Measurements from ENCODE around the gene SYTL3.
"Not testable (repeated sequence)": the region's sequence is repeated elsewhere in the genome, so short reads cannot be mapped to it uniquely, and the experiment has no call there.

SYTL3 gene, protein sequence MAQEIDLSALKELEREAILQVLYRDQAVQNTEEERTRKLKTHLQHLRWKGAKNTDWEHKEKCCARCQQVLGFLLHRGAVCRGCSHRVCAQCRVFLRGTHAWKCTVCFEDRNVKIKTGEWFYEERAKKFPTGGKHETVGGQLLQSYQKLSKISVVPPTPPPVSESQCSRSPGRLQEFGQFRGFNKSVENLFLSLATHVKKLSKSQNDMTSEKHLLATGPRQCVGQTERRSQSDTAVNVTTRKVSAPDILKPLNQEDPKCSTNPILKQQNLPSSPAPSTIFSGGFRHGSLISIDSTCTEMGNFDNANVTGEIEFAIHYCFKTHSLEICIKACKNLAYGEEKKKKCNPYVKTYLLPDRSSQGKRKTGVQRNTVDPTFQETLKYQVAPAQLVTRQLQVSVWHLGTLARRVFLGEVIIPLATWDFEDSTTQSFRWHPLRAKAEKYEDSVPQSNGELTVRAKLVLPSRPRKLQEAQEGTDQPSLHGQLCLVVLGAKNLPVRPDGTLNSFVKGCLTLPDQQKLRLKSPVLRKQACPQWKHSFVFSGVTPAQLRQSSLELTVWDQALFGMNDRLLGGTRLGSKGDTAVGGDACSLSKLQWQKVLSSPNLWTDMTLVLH

GRCh38 chr6:158649289-158650143 lies at the start of gene SYTL3:
SYTL3 (plus strand) TSS chr6:158650054; CDS start chr6:158663269, 13,215 bp downstream.
- DNase-seq (ENCODE audit: low read depth in 2 of 2), result peak; percentile 57 to 69

DNA sequence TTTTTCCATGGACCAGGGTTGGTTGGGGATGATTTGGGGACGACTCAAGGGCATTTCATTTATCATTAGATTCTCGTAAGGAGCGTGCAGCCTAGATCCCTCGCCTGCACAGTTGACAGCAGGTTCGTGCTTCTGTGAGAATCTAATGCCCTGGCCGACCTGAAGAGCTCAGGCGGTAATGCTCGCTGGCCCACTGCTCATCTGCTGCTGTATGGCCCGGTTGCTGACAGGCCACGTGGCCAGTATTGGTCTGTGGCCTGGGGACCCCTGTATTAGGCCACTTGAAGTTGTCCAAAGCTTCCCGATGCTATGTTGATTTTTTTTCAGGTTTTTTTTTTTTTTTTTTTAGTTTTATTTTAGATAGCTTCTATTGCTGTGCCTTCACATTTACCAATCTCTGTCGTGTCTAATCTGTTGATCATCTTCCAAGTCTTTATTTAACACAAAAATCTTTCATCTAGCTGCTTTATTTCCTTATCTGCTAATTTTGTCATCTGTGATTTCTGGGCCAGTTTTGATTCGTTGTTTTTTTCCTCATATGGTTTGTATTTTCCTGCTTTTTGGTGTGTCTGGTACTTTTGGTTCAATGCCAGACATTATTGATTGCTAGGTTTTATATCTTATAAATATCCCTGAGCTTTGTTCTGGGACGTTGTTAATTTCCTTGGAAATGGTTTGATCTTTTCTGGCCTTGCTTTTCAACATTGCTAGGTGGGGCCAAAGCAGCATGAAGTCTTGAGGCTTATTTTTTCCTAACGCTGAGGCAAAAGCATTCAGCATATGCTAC lies 46.4 kb upstream of the SYTL3 start:
- DNase-seq (ENCODE audit: low read depth in 2 of 2), result no peak

- DNase-seq (ENCODE audit: low read depth in 2 of 2), result no peak
Measured at GRCh38 chr6:158604048-158604406, 45.8 kb upstream of the SYTL3 start.

DNA sequence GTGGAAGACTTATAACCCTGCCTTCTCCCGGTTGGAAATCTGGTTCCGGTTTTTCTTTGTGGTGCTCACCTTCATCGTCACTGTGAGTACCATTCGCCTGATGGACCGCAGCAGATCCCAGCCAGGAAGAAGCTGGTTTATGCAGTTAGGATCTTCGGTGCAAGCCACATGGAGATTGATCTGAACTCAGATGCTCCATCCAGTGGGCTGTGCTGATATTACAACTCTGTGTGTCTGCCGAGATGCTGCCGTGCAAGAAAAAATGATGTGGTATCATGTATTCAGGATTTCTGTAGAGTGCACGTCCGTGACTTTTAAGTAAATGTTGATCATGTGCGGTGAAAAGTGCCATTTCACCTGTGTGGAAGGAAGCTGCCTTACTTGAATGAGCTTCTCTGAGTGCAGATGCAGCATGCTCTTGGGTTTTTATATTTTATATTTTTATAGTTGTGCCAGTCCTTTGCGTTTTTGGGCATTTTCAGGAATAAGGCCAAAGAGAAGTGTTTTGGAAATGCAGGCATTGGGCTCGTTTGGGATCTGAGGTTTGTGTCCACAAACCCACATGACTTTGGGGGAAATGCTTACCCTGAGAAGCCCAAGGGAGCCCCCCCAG lies 44.5 kb upstream of the SYTL3 start:
- DNase-seq (ENCODE audit: low read depth in 2 of 2), result peak; percentile 27 to 49

GRCh38 chr6:158606011-158606410 lies 43.8 kb upstream of the SYTL3 start:
- DNase-seq (ENCODE audit: low read depth in 2 of 2), result not testable (repeated sequence)

DNA sequence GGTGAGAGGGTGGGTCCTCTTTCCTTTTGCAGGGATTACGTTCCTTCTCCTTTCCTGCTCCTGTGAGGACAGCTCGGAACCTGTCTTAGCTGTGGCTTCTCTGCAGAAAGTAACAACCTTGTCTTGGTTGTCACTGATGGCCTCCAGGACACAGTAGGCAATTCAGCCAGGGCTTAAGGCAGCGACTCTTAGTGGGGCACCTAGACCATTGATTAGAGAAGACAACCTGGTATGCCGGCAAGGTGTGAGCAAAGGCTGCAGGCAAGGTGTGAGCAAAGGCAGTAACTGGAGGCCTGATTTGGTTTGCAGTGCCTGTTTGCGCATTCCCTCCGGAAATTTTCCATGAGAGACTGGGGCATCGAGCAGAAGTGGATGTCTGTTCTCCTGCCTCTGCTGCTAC lies 42.9 kb upstream of the SYTL3 start:
- DNase-seq (ENCODE audit: low read depth in 2 of 2), result no peak

GRCh38 chr6:158607411-158608170 lies 42.3 kb upstream of the SYTL3 start:
- DNase-seq (ENCODE audit: low read depth in 2 of 2), result no peak

- DNase-seq (ENCODE audit: low read depth in 2 of 2), result no peak
Measured at GRCh38 chr6:158608221-158608620, 41.6 kb upstream of the SYTL3 start.

- DNase-seq (ENCODE audit: low read depth in 2 of 2), result no peak
Measured at GRCh38 chr6:158609455-158610155, 40.2 kb upstream of the SYTL3 start.

- no peak for DNase-seq (ENCODE audit: low read depth in 2 of 2)
Measured at GRCh38 chr6:158610319-158610968, 39.4 kb upstream of the SYTL3 start.

DNA sequence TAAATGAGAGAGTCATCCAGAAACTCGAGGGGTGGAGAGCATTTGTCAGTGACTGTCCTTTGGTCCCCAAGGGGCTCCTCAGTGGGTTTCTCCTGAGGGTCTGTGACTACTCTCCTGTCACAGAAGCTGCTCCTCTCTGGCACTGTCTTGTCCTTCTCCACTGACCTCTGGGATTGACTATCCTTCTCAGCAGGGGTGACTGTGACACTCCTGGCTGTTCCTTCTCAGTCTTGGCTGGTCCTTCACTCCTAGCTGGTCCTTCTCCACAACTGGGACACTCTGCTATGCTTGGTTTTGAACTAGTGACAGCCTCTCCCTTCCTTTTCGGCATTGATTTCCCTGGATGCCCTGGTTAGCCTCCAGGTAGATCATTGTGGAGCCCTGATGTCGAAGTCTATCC lies 38.8 kb upstream of the SYTL3 start:
- no peak for DNase-seq (ENCODE audit: low read depth in 2 of 2)

DNA sequence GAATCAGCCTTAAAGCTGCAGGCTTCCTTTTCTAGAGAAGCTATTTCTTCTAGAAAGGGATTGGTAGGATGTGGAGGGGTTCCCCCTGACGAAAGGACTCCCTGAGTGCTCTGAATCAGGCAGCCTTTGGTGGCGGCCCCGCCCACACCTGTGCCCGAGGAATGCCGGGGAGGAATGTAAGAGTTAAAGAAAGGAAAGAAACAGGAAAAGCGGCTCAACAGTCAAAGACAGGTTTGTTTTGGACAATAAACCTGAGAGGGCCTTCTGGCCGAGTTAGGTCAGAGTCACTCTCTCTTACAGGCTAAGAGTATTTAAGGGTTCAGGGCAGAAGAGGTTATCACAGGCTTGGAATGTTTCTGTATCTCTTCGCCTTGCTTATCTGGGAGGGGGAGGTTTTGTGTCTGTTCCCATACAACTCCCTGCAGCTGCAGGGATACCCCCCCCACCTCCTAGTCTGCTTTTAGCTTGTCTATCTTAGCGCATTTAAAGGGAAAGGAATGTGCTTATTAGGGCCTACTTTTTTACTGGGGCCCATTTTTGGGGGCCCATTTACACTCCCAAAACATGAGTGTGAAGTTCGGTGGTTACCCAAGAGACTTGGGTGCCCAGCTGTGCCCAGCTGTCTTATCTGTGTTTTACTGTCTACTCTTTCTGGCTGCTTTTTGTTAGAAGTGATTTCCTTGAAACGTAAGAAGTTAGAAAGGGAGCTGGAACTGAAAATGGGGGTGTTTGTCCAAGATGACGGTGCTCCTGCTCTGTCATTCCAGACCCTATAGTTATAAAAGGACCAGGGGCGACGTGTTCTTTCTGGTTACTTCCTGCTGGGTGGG lies 38.1 kb upstream of the SYTL3 start:
- DNase-seq (ENCODE audit: low read depth in 2 of 2), result no peak

- DNase-seq (ENCODE audit: low read depth in 2 of 2), result not testable (repeated sequence)
Measured at GRCh38 chr6:158614606-158615005, 35.2 kb upstream of the SYTL3 start.

DNA sequence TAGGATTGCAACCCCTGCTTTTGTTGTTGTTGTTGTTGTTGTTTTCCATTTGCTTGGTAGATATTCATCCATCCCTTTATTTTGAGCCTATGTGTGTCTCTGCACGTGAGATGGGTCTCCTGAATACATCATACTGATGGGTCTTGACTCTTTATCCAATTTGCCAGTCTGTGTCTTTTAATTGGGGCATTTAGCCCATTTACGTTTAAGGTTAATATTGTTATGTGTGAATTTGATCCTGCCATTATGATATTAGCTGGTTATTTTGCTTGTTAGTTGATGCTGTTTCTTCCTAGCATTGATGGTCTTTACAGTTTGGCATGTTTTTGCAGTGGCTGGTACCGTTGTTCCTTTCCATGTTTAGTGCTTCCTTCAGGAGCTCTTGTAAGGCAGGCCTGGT lies 31.6 kb upstream of the SYTL3 start:
- not testable (repeated sequence) for DNase-seq (ENCODE audit: low read depth in 2 of 2)

- no peak for DNase-seq (ENCODE audit: low read depth in 2 of 2)
Measured at GRCh38 chr6:158619922-158620801, 29.7 kb upstream of the SYTL3 start.

- DNase-seq (ENCODE audit: low read depth in 2 of 2), result no peak
Measured at GRCh38 chr6:158620963-158621693, 28.7 kb upstream of the SYTL3 start.

Measured in activated CD4-positive, alpha-beta T cell treated with anti-CD3 and anti-CD28 coated beads for 24 hours (primary cell).